ENCODE measurements around the gene FSHR.

FSHR gene

GRCh38 chr2:49108436-49108835, 45.9 kb downstream of the FSHR start:
- DNase-seq (ENCODE audit: low read depth in 1 of 2, low spot score in 1 of 2): no peak
- Histone ChIP-seq H3K4me3 (replicated peaks; ENCODE audit: insufficient read depth, low read length) (no peak overlapping the region), H3K27ac (replicated peaks) (no peak overlapping the region), H3K27me3 (ENCODE audit: insufficient read depth, poor library complexity, severe bottlenecking) (no peaks in the 10 kb centered on the region)
- TF ChIP-seq REST (IDR thresholded peaks at IDR 0.05; ENCODE audit: insufficient replicate concordance, low read depth): no peak
- TF ChIP-seq GABPA (IDR thresholded peaks at IDR 0.05; ENCODE audit: low read depth): no peak
- no peak for TF ChIP-seq SPI1 (IDR thresholded peaks at IDR 0.05; ENCODE audit: borderline replicate concordance, low read depth)
- no peak for TF ChIP-seq POLR2AphosphoS5 (IDR thresholded peaks at IDR 0.05; ENCODE audit: low read depth)
- TF ChIP-seq, protein P1, sequence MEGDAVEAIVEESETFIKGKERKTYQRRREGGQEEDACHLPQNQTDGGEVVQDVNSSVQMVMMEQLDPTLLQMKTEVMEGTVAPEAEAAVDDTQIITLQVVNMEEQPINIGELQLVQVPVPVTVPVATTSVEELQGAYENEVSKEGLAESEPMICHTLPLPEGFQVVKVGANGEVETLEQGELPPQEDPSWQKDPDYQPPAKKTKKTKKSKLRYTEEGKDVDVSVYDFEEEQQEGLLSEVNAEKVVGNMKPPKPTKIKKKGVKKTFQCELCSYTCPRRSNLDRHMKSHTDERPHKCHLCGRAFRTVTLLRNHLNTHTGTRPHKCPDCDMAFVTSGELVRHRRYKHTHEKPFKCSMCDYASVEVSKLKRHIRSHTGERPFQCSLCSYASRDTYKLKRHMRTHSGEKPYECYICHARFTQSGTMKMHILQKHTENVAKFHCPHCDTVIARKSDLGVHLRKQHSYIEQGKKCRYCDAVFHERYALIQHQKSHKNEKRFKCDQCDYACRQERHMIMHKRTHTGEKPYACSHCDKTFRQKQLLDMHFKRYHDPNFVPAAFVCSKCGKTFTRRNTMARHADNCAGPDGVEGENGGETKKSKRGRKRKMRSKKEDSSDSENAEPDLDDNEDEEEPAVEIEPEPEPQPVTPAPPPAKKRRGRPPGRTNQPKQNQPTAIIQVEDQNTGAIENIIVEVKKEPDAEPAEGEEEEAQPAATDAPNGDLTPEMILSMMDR (IDR thresholded peaks at IDR 0.05; ENCODE audit: insufficient read depth, low read length): no peak

DNA sequence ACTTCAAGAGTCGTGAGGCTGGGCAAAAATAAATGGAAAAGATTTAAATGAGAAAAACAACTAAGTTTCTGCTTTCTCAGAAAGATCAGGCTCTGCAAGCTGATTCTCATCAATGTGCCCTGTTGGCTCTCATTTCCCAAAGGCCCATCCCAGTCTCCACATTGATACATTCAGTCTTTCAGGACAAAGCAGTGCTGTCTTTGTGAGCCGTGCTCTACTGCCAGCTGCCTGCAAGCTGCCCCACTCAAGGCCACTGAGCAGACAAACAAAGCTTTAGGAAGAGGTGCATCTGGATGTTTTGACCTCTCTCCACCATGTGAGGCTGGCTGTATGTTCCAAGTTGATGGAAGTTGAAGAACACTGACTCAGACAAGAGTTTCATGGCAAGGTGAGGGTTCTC, 48.8 kb downstream of the FSHR start:
- DNase-seq (ENCODE audit: low read depth in 1 of 2, low spot score in 1 of 2): no peak
- H3K27ac ChIP-seq (replicated peaks): no peak overlapping the region
- no peak for TF ChIP-seq REST (IDR thresholded peaks at IDR 0.05; ENCODE audit: insufficient replicate concordance, low read depth)
- TF ChIP-seq POLR2AphosphoS5 (IDR thresholded peaks at IDR 0.05; ENCODE audit: low read depth): no peak
- TF ChIP-seq, protein P1 (IDR thresholded peaks at IDR 0.05; ENCODE audit: insufficient read depth, low read length): no peak
- TF ChIP-seq GABPA (IDR thresholded peaks at IDR 0.05; ENCODE audit: low read depth): no peak
- TF ChIP-seq SPI1 (IDR thresholded peaks at IDR 0.05; ENCODE audit: borderline replicate concordance, low read depth): no peak
- no peak overlapping the region for H3K4me3 ChIP-seq (replicated peaks; ENCODE audit: insufficient read depth, low read length)
- no peaks in the 10 kb centered on the region for H3K27me3 ChIP-seq (ENCODE audit: insufficient read depth, poor library complexity, severe bottlenecking)

- TF ChIP-seq POLR2AphosphoS5 (IDR thresholded peaks at IDR 0.05; ENCODE audit: low read depth) (no peak), GABPA (IDR thresholded peaks at IDR 0.05; ENCODE audit: low read depth) (no peak), REST (IDR thresholded peaks at IDR 0.05; ENCODE audit: insufficient replicate concordance, low read depth) (no peak), SPI1 (IDR thresholded peaks at IDR 0.05; ENCODE audit: borderline replicate concordance, low read depth) (no peak)
- TF ChIP-seq, protein P1 (IDR thresholded peaks at IDR 0.05; ENCODE audit: insufficient read depth, low read length): no peak
Measured at GRCh38 chr2:49102146-49102545, 52.2 kb downstream of the FSHR start.

More at GRCh38 chr2:49102146-49102545, 52.2 kb downstream of the FSHR start:
- Histone ChIP-seq H3K27ac (replicated peaks) (no peak overlapping the region), H3K27me3 (ENCODE audit: insufficient read depth, poor library complexity, severe bottlenecking) (no peaks in the 10 kb centered on the region), H3K4me3 (replicated peaks; ENCODE audit: insufficient read depth, low read length) (no peak overlapping the region)
- DNase-seq (ENCODE audit: low read depth in 1 of 2, low spot score in 1 of 2): no peak

Measured in HL-60 (cell line).